HG02571 (cell line): Measurements from ENCODE around the gene VWA3B.

Source experiments
- ATAC-seq: cut with Tn5 transposase; IDR thresholded peaks from one replicate; pipeline ENCODE4 v1.9.1; 2021; ENCODE audit warnings: mild to moderate bottlenecking, moderate library complexity; ENCODE audit not compliant: unreplicated experiment

VWA3B gene

GRCh38 chr2:98170076-98170475 is 83.1 kb downstream of the VWA3B start:
- ATAC-seq: no peak

- no peak for ATAC-seq
Observed at GRCh38 chr2:98172150-98172765, 85.3 kb downstream of the VWA3B start.

DNA sequence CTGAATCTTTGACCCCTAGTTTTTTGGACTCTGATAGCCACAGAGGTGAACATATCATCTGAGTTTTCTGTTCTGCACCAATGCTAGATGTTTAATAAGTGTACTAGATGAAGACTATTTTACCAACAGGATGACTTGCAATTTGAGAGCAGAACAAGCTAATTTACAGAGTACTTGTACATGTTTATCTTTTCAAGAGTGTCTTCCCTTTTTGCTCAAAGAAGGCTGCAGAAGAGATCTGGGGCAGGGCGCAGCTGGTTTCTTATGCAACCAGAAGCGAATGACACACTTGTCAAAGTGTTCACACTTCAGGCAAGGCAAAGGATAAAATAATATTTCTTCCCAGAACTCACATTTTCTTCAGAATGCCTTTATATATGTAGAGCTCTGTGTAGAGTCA is 86.0 kb downstream of the VWA3B start:
- ATAC-seq: no peak

DNA sequence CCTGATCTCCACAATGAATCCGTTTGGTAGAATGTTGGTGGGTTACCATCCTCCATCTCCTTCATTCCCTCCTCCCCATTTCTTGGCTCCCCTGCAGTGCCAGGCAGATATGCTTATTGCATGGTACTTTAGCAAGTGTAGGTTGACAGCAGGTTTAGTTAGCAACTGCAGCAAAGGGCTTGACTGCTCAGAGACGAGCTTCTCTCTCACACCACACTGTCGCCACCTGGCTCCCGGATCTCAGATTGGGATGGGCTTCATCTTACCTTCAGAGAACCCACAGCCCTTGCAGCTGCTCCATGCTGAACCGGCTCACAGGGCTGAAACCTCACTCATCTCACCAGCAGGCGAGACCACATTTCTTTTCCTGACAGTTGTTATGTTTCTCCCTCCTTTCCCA is 88.8 kb downstream of the VWA3B start:
- no peak for ATAC-seq

- no peak for ATAC-seq
Observed at GRCh38 chr2:98177286-98177685, 90.3 kb downstream of the VWA3B start.

DNA sequence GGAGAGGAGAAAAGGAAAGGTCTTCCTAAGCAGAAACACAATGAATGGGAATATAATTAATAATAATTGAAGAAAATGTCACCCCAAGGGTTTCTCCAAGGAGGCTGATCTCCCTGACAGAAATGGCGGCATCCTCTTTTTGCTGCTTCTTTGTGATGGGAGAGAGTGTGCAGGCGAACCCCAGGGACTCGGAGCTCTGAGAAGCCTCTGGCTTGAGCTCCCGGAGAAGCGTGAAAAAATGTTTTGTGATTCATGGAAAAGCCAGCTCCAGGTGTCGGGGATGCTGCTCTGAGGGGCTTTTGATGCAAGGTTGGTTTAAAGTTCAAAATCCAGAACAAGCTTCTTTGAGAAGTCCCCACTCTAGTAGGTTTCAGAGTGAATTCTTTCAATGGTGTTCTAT is 91.0 kb downstream of the VWA3B start:
- ATAC-seq: no peak

DNA sequence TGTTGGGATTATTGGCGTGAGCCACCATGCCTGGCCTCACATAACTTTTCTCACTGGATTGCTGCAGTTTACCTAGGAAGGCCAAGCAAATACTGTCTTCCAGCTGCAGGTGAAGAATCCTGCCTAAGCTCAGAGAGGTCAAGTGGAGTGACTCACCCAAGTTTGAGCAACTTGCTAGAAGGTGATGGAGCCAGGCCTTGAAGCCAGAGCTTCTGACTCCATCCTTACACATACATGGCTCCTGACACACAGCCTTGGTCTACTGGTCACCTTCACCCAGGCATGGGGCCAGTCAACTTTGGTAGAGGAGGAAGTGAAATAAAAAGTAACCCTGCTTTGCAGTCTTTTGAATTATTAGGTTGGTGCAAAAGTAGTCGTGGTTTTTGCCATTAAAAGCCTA is 93.5 kb downstream of the VWA3B start:
- ATAC-seq: no peak

GRCh38 chr2:98181346-98181745 is 94.4 kb downstream of the VWA3B start:
- ATAC-seq: no peak

GRCh38 chr2:98185801-98186200 is 98.8 kb downstream of the VWA3B start:
- no peak for ATAC-seq

- no peak for ATAC-seq
Observed at GRCh38 chr2:98187194-98187593, 100.2 kb downstream of the VWA3B start.

DNA sequence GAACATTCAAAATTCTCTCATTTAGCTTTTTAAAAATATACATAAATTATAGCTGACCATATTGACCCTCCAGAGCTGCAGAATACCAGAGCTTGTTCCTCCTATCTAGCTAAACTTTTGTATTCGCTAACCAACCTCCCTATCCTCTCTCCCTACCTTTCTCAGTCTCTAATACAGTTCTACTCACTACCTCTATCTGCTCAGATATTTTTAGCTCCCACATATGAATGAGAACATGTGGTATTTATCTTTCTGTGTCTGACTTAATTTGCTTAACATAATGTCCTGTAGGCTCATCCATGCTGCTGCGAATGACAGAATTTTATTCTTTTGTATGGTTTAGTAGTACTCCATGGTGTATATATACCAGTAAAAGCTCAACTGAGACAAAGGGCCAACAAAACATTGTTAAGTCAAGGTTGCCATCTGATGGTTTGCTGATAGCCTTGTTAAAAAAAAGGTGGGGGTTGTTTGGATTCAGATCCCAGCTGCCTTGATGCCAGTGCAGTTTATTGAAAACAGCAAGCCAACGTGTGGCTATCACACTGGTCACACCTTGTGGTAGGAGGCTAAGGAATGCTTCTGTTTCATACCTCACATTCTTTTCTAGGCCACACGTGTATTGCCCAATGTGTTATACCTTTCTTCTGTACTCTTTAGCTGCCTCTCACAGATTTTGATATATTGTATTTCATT is 101.5 kb downstream of the VWA3B start:
- ATAC-seq: no peak

- ATAC-seq: no peak
Observed at GRCh38 chr2:98191883-98192282, 104.9 kb downstream of the VWA3B start.

- no peak for ATAC-seq
Observed at GRCh38 chr2:98201576-98201975, 114.6 kb downstream of the VWA3B start.

- ATAC-seq: no peak
Observed at GRCh38 chr2:98205889-98206288, 118.9 kb downstream of the VWA3B start.

GRCh38 chr2:98212092-98213000 is 125.4 kb downstream of the VWA3B start:
- no peak for ATAC-seq

DNA sequence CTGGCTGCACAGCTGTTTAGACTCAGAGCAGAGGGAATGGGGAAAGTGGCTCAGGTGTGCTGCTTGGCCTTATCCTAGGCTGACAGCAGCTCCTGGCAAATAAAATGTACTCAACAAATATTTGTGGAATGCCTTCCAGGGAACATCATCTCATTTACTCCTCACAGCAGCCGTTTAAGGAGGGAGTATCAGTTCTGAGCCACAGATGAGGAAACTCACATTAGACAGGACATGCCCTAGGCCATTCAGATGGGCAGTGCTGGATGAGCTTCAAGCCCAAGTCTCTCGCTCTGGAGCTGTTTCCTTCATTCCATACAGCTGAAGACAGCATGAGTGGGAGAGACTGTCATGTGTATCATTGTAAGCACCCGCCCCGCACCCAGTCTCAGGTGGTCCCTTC is 129.6 kb downstream of the VWA3B start:
- no peak for ATAC-seq

DNA sequence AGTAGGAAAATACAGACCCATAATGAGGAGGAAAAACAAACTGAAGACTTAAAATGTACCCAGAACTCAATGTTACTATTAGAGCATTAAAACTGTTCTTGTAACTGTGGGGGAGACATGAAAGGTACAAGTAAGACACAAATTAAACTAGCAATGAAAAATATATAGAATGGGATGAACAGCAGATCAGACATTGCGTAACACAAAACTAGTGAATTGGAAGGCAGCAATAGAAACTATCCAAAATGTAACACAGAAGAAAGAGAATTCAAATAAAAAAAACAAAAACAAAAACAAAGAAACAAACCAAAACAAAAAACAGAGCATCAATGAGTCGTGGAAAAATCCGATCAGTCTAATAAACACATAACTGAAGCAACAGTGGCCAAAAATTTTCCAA is 132.2 kb downstream of the VWA3B start:
- ATAC-seq: no peak

- no peak for ATAC-seq
Observed at GRCh38 chr2:98233941-98234340, 147.0 kb downstream of the VWA3B start.

DNA sequence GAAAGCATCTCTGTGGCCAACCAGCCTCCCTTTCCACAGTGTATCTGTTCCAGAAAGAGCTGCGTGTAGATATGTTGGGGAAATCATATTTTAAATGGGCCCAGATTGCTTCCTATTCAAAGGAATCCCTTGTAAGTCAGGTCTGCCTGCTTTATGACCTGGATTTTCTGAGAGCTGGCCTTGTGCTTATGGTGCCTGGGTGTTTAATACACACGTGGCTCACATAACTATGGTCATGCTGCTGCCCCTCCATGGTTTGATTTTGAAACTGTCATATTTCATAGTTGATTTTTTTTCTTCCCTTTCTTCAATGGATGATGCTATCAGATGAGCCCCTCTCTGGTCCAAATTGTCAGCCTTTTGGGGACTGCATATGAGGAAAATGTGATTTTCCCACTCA is 147.8 kb downstream of the VWA3B start:
- no peak for ATAC-seq

DNA sequence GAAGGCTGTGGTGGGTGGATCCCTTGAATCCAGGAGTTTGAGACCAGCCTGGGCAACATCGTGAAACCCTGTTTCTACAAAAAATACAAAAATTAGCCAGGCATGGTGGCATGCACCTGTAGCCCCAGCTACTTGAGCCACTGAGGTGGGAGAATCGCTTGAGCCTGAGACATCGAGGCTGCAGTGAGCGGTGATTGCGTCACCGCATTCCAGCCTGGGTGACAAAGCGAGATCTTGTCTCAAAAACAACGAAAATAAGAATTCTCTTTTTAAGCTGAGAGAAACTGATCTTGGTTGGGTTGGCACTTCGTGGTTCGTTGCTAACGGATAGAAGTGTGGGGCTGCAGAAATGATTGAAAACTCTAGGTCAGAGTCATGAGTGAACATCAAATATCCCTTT is 150.0 kb downstream of the VWA3B start:
- ATAC-seq: no peak

DNA sequence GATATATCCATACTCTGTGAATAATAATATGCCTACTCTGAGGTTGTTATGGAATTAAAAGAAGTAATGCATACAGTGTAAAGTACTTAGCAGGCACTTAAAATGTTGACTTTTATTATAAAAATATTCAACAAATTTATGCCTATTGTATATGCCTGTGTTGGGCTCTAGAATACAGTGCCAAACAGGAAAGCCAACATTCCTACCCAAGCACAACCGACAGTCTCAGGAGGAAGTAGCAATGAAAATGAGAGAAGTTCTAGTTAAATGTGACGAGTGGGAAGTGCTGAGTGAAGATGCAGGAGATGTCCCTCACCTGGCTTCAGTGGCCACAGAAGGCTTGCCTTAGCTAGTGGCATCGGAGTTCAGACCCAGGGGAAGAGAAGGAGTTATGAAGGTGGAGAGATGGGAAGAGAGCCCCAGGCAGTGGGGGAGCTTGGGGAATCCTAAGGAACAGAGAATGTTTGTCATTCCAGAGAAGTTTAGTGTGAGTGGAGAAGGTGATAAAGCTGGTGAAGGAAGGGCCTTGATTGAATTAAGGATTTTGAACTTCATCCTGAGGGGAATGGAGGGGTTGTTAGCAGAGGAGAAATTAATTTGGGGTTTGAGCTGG is 153.9 kb downstream of the VWA3B start:
- ATAC-seq: no peak
